Gastroesophageal sphincter (tissue), 4 donors: Measurements from ENCODE around the gene TMEM147. TPM values are rescaled to one million over a fixed set of nuclear protein-coding genes. Genes with fewer than 3 reads are reported as not detected.

Source experiments
- ATAC-seq: fragments of 150-250 bp; one replicate; pipeline ENCODE4 v1.9.1; 2016; ENCODE audit warnings: mild to moderate bottlenecking, moderate library complexity
- H3K27ac ChIP-seq, 4 donors: fragments of 200-600 bp; sonication (generic) in 3 of 4; 1 replicate in 3 of 4; 2 replicates in 1 of 4; pipeline ENCODE4 v1.5.1; 2016 to 2019
- H3K27me3 ChIP-seq: fragments of 200-600 bp; sonication (generic); one replicate; pipeline ENCODE4 v1.5.1; 2019
- H3K36me3 ChIP-seq, 2 donors: fragments of 200-600 bp; sonication (generic); one replicate each; pipeline ENCODE4 v1.5.1; 2019; ENCODE audit warnings: control low read depth in 1 of 2
- H3K4me1 ChIP-seq, 3 donors: fragments of 200-600 bp; sonication (generic); 1 replicate in 2 of 3; 2 replicates in 1 of 3; pipeline ENCODE4 v1.5.1; 2016 to 2019; ENCODE audit warnings: control low read depth in 2 of 3
- H3K4me3 ChIP-seq, 2 donors: fragments of 200-600 bp; sonication (generic); one replicate each; pipeline ENCODE4 v1.5.1; 2019; ENCODE audit warnings: mild to moderate bottlenecking in 1 of 2, moderate library complexity in 1 of 2
- H3K9me3 ChIP-seq, 3 donors: fragments of 200-600 bp; sonication (generic); one replicate each; pipeline ENCODE4 v1.5.1; 2017 to 2019; ENCODE audit warnings: control low read depth in 2 of 3
- EP300 ChIP-seq: sonication (generic); formaldehyde crosslinking; IDR thresholded peaks from one replicate; pipeline ENCODE4 v1.6.1; 2017; ENCODE audit warnings: antibody characterized with exemption, mild to moderate bottlenecking
- POLR2A ChIP-seq, 2 donors: fragments of 450-650 bp; IDR thresholded peaks; one replicate each; pipeline ENCODE4 v1.6.1; 2017; ENCODE audit warnings: antibody characterized with exemption in 2 of 2, mild to moderate bottlenecking in 2 of 2, moderate library complexity in 1 of 2
- POLR2AphosphoS5 ChIP-seq: sonication (generic); formaldehyde crosslinking; IDR thresholded peaks from one replicate; pipeline ENCODE4 v1.6.1; 2017; ENCODE audit warnings: antibody characterized with exemption
- WGBS, 2 donors: methylation state at CpG; one replicate each; pipeline ENCODE4 v1.1.5; 2018; ENCODE audit warnings: low coverage in 1 of 2; 5-methylcytosine and 5-hydroxymethylcytosine counted together
- total RNA-seq, 4 donors: library from RNA; depleted of rRNA; stranded (reverse); fragments of >200 nt; gene quantifications; one replicate each; pipeline ENCODE4 v1.1.0, GENCODE V29; 2016
- TF ChIP-seq, protein P1 (sequence below), 4 experiments: fragments of 200-600 bp in 2 of 4; fragments of 450-650 bp in 2 of 4; sonication (generic) in 1 of 4; IDR thresholded peaks; one replicate each; pipeline ENCODE4 v1.5.1; 2017 to 2019; ENCODE audit warnings: antibody characterized with exemption in 4 of 4, mild to moderate bottlenecking in 2 of 4, moderate library complexity in 2 of 4

Gene TMEM147
- total RNA-seq, 4 donors from 2014 or later = 60.0 to 82.6 (median 64.1) TPM

- Histone ChIP-seq H3K27ac (no peak overlapping the region), H3K9me3 (no peaks in the 10 kb centered on the region)
- TF ChIP-seq, protein P1, sequence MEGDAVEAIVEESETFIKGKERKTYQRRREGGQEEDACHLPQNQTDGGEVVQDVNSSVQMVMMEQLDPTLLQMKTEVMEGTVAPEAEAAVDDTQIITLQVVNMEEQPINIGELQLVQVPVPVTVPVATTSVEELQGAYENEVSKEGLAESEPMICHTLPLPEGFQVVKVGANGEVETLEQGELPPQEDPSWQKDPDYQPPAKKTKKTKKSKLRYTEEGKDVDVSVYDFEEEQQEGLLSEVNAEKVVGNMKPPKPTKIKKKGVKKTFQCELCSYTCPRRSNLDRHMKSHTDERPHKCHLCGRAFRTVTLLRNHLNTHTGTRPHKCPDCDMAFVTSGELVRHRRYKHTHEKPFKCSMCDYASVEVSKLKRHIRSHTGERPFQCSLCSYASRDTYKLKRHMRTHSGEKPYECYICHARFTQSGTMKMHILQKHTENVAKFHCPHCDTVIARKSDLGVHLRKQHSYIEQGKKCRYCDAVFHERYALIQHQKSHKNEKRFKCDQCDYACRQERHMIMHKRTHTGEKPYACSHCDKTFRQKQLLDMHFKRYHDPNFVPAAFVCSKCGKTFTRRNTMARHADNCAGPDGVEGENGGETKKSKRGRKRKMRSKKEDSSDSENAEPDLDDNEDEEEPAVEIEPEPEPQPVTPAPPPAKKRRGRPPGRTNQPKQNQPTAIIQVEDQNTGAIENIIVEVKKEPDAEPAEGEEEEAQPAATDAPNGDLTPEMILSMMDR (IDR thresholded peaks at IDR 0.05) = no peak
- TF ChIP-seq EP300 (no peak), POLR2A (IDR thresholded peaks at IDR 0.05) (no peak), POLR2AphosphoS5 (no peak)
These were observed 1.9 kb upstream of the TMEM147 start for GRCh38 chr19:35543280-35544109.

GRCh38 chr19:35544110-35544802, 1.2 kb upstream of the TMEM147 start:
- Histone ChIP-seq H3K4me3 (peak overlapping the region; percentile 50 to 82), H3K36me3 (peaks cover 0 to 23% of the 10 kb centered on the region in 2 donors), H3K27me3 (no peaks in the 10 kb centered on the region), H3K4me1 (peaks cover 0 to 43% (median 15%) of the 10 kb centered on the region in 3 donors), H3K27ac (peak overlapping the region in 3 of 4 donors; percentile 81 to 91 (median 90)), H3K9me3 (no peaks in the 10 kb centered on the region)
- WGBS, 2 donors = 70% methylated on average over 2 of the region's 3 CpGs; no CpG with 5 or more reads in 1 of the 2 donors
- TF ChIP-seq, protein P1 (IDR thresholded peaks at IDR 0.05) = no peak
- no peak for TF ChIP-seq POLR2A (IDR thresholded peaks at IDR 0.05)
- no peak for ATAC-seq

More at GRCh38 chr19:35543280-35544109, 1.9 kb upstream of the TMEM147 start:
- H3K36me3 ChIP-seq = peaks cover 0 to 23% of the 10 kb centered on the region in 2 donors
- peaks cover 0 to 36% (median 15%) of the 10 kb centered on the region in 3 donors for H3K4me1 ChIP-seq
- no peak for ATAC-seq
- no peaks in the 10 kb centered on the region for H3K27me3 ChIP-seq
- no CpG with 5 or more reads among the region's 15 CpGs for WGBS, 2 donors
- no peak overlapping the region for H3K4me3 ChIP-seq

DNA sequence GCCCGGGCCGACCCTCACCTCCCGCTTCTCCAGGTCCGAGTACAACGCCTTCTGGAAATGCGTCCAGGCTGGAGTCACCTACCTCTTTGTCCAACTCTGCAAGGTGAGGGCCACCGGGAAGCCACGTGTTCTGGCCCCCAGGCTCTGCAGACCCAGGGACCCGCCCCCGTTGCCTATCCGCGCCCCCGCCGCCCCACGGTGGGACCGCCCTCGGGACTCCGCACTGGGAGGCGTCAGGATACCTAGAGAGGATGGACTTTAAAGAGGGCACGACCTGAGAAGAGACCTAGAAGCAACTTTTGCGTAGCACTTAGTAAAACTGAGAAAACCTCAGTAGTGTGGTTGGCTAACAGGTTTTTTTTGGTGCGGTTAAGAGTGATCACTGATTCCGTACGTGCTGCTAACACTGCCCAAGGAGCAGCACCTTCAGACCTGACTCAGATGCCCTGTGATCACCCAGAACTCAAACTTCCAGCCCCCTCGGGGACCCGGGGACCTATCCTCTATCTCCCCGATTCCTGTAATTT, 492 bp downstream of the TMEM147 start:
- Histone ChIP-seq H3K27me3 (no peaks in the 10 kb centered on the region), H3K9me3 (no peaks in the 10 kb centered on the region), H3K4me3 (peak overlapping the region; percentile 50 to 82), H3K27ac (peak overlapping the region; percentile 59 to 91 (median 86)), H3K4me1 (peaks cover 0 to 44% (median 15%) of the 10 kb centered on the region in 3 donors), H3K36me3 (peaks cover 0 to 23% of the 10 kb centered on the region in 2 donors)
- TF ChIP-seq EP300 = no peak
- TF ChIP-seq, protein P1 (IDR thresholded peaks at IDR 0.05) = no peak
- no peak for TF ChIP-seq POLR2A (IDR thresholded peaks at IDR 0.05)
- no peak for TF ChIP-seq POLR2AphosphoS5
- WGBS, 2 donors = 0 to 5% methylated on average over 4 to 8 of the region's 27 CpGs
- peak; percentile 46 for ATAC-seq

DNA sequence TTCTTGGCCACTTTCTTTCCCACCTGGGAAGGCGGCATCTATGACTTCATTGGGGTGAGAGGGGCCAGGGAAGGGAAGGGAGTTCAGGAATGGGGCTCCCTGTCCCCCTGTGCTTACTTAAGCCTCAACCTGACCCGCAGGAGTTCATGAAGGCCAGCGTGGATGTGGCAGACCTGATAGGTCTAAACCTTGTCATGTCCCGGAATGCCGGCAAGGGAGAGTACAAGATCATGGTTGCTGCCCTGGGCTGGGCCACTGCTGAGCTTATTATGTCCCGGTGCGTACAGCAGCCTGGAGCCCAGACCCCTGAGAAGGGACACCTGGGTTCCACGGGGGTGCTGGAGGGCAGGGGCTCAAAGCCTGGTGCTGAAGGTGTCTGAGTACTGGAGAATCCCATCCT, 1.1 kb downstream of the TMEM147 start:
- no peak for ATAC-seq
- Histone ChIP-seq H3K27ac (no peak overlapping the region), H3K27me3 (no peaks in the 10 kb centered on the region), H3K36me3 (peaks cover 0 to 23% of the 10 kb centered on the region in 2 donors), H3K4me1 (peaks cover 0 to 44% (median 15%) of the 10 kb centered on the region in 3 donors), H3K9me3 (no peaks in the 10 kb centered on the region), H3K4me3 (peak overlapping the region in 1 of 2 donors; percentile 82)
- 82% methylated on average over 1 of the region's 8 CpGs; no CpG with 5 or more reads in 1 of the 2 donors for WGBS, 2 donors
- TF ChIP-seq POLR2A (IDR thresholded peaks at IDR 0.05) = no peak
- no peak for TF ChIP-seq EP300
- TF ChIP-seq, protein P1 (IDR thresholded peaks at IDR 0.05) = no peak
- no peak for TF ChIP-seq POLR2AphosphoS5
